Right lobe of liver (tissue), 4 donors: ENCODE results near the gene KRT85.

Source experiments
- POLR2A ChIP-seq: fragments of 450-650 bp; IDR thresholded peaks from one replicate; pipeline ENCODE4 v1.6.1; 2017; ENCODE audit warnings: antibody characterized with exemption, mild to moderate bottlenecking
- TF ChIP-seq, protein P1 (sequence below), 4 donors: fragments of 200-600 bp in 3 of 4; fragments of 450-650 bp in 1 of 4; IDR thresholded peaks; one replicate each; pipeline versions ENCODE4 v1.5.1 to v1.8.0; 2016 to 2022; ENCODE audit warnings: antibody characterized with exemption in 4 of 4, mild to moderate bottlenecking in 2 of 4
- donor health status: DM: no; HTN: no; CAD: no.
- donor health status: DM: no; HTN: no; CAD: no.
- donor health status: DM: no; HTN: yes; CAD: no.

DNA sequence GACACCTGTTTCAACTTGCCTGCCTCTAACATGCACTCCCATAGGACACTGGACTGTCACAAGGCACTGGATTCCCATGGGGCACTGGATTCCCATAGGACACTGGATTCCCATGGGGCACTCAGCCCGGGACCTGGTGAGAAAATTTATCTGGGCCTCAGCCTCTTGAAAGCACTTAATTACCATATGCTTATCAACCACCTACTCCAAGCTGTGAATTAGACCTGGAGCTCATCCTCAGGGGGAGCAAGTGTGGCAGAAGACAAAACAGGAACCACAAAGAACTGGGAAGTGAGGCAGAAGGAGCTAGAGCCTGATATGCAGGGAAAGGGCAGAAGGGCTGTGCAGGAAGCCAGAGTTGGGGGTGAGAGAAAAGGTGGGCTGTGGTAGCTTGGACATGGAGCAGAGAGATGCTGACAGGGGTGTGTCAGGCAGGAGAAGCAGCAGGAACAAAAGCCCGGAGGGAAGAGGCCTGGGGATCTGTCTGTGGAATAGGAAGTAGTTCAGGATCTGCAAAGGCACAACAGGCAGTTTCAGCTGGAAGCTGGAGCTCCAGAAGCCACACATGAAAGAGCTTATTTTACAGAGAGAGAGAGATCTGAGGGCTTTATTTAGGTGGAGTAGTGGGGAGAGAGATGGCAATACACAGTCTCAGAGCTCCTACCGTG is 35.7 kb upstream of the KRT85 start:
- no peak for TF ChIP-seq POLR2A
- TF ChIP-seq, protein P1, sequence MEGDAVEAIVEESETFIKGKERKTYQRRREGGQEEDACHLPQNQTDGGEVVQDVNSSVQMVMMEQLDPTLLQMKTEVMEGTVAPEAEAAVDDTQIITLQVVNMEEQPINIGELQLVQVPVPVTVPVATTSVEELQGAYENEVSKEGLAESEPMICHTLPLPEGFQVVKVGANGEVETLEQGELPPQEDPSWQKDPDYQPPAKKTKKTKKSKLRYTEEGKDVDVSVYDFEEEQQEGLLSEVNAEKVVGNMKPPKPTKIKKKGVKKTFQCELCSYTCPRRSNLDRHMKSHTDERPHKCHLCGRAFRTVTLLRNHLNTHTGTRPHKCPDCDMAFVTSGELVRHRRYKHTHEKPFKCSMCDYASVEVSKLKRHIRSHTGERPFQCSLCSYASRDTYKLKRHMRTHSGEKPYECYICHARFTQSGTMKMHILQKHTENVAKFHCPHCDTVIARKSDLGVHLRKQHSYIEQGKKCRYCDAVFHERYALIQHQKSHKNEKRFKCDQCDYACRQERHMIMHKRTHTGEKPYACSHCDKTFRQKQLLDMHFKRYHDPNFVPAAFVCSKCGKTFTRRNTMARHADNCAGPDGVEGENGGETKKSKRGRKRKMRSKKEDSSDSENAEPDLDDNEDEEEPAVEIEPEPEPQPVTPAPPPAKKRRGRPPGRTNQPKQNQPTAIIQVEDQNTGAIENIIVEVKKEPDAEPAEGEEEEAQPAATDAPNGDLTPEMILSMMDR (IDR thresholded peaks at IDR 0.05) = no peak
